ENCODE data around the gene PMF1. TPM values are rescaled to one million over a fixed set of nuclear protein-coding genes. Genes with fewer than 3 reads are reported as not detected.

Gene PMF1
- total RNA-seq, 4 donors from 2014 or later: 40.8 to 64.9 (median 53.5) TPM

DNA sequence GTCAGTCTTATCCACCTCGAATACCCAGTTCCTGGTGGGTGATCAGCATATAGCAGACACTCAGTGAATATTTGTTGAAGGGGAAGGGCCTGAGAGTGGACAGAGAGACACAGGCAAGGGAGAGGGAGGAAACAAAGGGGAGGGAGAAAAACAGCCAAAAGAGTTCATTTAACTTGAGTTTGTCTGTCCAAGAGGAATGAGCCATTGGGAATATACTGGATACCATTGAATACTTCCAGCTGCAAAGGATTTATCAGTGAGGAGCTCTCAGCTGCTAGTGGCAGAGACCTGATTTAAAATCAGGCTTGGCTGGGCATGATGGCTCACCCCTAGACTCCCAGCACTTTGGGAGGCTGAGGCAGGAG, 17.6 kb downstream of the PMF1 start:
- Histone ChIP-seq H3K27me3 (no peaks in the 10 kb centered on the region), H3K4me3 (no peak overlapping the region), H3K9me3 (no peaks in the 10 kb centered on the region), H3K27ac (no peak overlapping the region), H3K36me3 (peaks cover 0 to 97% (median 8%) of the 10 kb centered on the region in 3 donors), H3K4me1 (peaks cover 0 to 4% (median 0%) of the 10 kb centered on the region in 3 donors)
- WGBS, 2 donors: 60 to 89% methylated on average over 1 of the region's 1 CpG
- TF ChIP-seq, protein P1, sequence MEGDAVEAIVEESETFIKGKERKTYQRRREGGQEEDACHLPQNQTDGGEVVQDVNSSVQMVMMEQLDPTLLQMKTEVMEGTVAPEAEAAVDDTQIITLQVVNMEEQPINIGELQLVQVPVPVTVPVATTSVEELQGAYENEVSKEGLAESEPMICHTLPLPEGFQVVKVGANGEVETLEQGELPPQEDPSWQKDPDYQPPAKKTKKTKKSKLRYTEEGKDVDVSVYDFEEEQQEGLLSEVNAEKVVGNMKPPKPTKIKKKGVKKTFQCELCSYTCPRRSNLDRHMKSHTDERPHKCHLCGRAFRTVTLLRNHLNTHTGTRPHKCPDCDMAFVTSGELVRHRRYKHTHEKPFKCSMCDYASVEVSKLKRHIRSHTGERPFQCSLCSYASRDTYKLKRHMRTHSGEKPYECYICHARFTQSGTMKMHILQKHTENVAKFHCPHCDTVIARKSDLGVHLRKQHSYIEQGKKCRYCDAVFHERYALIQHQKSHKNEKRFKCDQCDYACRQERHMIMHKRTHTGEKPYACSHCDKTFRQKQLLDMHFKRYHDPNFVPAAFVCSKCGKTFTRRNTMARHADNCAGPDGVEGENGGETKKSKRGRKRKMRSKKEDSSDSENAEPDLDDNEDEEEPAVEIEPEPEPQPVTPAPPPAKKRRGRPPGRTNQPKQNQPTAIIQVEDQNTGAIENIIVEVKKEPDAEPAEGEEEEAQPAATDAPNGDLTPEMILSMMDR (IDR thresholded peaks at IDR 0.05): no peak
- TF ChIP-seq POLR2A (IDR thresholded peaks at IDR 0.05): no peak
- intact Hi-C loops (cut with DNase I): no loop called here
- DNase-seq: no peak

DNA sequence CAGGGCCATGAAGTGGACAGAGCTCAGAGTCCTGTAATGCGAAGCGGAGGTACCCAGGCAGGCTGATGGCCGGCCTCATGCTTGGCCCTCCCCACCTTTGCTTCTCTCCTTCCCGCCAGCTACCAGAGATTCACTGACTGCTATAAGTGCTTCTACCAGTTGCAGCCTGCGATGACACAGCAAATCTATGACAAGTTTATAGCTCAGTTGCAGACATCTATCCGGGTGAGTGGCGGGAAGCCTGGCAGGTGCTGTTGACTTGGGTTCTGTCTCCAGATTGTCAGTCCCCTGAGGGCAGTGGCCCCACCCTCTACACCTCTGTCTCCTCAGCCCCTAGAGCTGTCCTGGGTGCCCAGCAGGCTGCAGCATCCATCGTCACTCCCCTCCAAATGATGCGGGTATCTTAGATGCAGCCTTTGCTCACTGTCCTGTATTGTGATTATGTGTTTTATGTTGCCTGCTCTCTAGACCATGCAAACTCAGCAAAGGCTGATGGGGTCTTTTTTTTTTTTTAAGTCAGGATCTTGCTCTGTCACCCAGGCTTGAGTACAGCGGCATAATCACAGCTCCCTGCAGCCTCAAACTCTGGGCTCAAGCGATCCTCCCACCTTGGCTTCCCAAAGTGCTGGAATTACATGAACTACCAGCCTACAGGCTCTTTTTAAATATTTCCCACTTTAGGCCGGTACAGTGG, 19.5 kb downstream of the PMF1 start:
- Histone ChIP-seq H3K27ac (no peak overlapping the region), H3K9me3 (no peaks in the 10 kb centered on the region), H3K36me3 (peaks cover 7 to 99% (median 16%) of the 10 kb centered on the region in 3 donors), H3K27me3 (no peaks in the 10 kb centered on the region), H3K4me1 (no peaks in the 10 kb centered on the region), H3K4me3 (no peak overlapping the region)
- intact Hi-C loops (cut with DNase I): no loop called here
- 83 to 84% methylated on average over 11 of the region's 12 CpGs for WGBS, 2 donors
- TF ChIP-seq, protein P1 (IDR thresholded peaks at IDR 0.05): no peak
- no peak for TF ChIP-seq POLR2A (IDR thresholded peaks at IDR 0.05)
- no peak for DNase-seq

DNA sequence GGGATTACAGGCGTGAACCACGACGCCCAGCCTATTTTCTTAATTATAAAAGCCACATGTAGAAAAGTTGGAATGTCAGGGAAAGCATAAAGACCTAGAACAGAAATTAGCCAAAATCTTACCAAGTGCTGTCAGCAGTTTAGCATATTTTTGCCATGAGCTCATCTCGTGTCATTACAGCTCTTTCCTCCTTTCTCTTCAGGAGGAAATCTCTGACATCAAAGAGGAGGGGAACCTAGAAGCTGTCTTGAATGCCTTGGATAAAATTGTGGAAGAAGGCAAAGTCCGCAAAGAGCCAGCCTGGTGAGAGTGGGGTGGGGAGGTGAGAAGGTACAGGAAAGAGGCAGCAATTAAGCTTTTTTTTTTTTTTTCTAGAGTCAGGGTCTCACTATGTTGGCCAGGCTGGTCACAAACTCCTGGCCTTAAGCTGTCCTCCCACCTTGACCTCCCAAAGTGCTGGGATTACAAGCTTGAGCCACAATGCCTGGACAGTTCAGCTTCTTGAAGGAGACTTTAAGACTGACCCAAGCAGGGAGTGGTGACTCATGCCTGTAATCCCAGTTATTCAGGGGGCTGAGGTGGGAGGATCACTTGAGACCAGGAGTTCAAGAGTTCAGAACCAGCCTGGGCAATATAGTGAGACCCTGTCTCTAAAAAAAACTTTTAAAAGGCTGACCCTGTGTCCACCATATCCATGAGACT, 20.8 kb downstream of the PMF1 start:
- Histone ChIP-seq H3K27me3 (no peaks in the 10 kb centered on the region), H3K27ac (no peak overlapping the region), H3K4me3 (no peak overlapping the region), H3K4me1 (no peaks in the 10 kb centered on the region), H3K36me3 (peaks cover 9 to 99% (median 22%) of the 10 kb centered on the region in 3 donors), H3K9me3 (no peaks in the 10 kb centered on the region)
- no peak for DNase-seq
- intact Hi-C loops (cut with DNase I): no loop called here
- no peak for TF ChIP-seq POLR2A (IDR thresholded peaks at IDR 0.05)
- TF ChIP-seq, protein P1 (IDR thresholded peaks at IDR 0.05): no peak
- WGBS, 2 donors: 81 to 86% methylated on average over 5 of the region's 5 CpGs

DNA sequence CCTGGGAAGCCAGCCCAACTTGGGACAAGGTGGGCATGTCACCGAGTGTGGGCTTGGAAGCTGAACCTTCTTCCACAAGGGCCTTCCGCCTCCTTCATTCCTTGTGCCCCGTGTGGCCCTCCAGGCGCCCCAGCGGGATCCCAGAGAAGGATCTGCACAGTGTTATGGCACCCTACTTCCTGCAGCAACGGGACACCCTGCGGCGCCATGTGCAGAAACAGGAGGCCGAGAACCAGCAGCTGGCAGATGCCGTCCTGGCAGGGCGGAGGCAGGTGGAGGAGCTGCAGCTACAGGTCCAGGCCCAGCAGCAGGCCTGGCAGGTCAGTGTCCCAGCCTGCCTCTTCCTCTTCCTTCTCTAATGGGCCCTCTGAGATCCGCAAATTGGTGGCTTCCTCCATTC, 23.4 kb downstream of the PMF1 start:
- H3K27me3 ChIP-seq: no peaks in the 10 kb centered on the region
- H3K9me3 ChIP-seq: no peaks in the 10 kb centered on the region
- no peak overlapping the region for H3K27ac ChIP-seq
- no peak for TF ChIP-seq POLR2A (IDR thresholded peaks at IDR 0.05)
- TF ChIP-seq, protein P1 (IDR thresholded peaks at IDR 0.05): no peak
- intact Hi-C loops (cut with DNase I): no loop called here
- no peak overlapping the region for H3K4me3 ChIP-seq
- 66 to 82% methylated on average over 2 of the region's 12 CpGs for WGBS, 2 donors
- peaks cover 0 to 3% (median 0%) of the 10 kb centered on the region in 3 donors for H3K4me1 ChIP-seq
- no peak for DNase-seq
- peaks cover 15 to 100% (median 22%) of the 10 kb centered on the region in 3 donors for H3K36me3 ChIP-seq

DNA sequence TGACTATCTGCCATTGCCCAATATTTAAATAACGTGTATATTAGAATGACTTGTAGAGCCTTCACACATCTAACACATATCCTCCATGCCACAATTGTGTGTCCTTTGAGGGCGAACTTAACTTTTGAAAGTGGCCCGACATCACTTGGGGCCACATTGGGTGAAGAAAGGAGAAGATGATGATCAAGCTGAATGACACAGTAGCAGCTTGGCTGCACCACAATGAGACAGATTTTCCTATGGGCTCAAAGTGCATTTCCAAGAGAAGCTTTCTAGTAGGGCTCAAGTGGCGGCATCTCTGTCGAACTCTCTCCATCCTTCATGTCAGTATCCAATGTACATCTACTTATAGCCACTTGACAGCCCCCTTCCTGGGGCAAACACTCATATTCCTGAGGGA, 25.4 kb downstream of the PMF1 start:
- Histone ChIP-seq H3K27ac (no peak overlapping the region), H3K36me3 (peaks cover 15 to 94% (median 22%) of the 10 kb centered on the region in 3 donors), H3K4me1 (peaks cover 0 to 11% (median 0%) of the 10 kb centered on the region in 3 donors), H3K4me3 (no peak overlapping the region), H3K27me3 (no peaks in the 10 kb centered on the region), H3K9me3 (no peaks in the 10 kb centered on the region)
- intact Hi-C loops (cut with DNase I): no loop called here
- TF ChIP-seq, protein P1 (IDR thresholded peaks at IDR 0.05): no peak
- no peak for TF ChIP-seq POLR2A (IDR thresholded peaks at IDR 0.05)
- WGBS, 2 donors: 93 to 94% methylated on average over 5 of the region's 5 CpGs
- DNase-seq: no peak

All from esophagus squamous epithelium (tissue), 5 donors.